HepG2 (cell line): ENCODE measurements around the gene DYSF. TPM values are rescaled to one million over a fixed set of nuclear protein-coding genes. Genes with fewer than 3 reads are reported as not detected.

Experiments used
- ATAC-seq: fragments of 200-7000 bp; cut with Tn5 transposase; 3 replicates; pipeline ENCODE4 v1.9.1; 2020; ENCODE audit warnings: mild to moderate bottlenecking, moderate library complexity
- BruUV-seq: library from RNA; stranded (reverse); fragments of 400-500 nt; replicated peaks from 2 replicates; lab custom pipeline; 2021; lab: Mats Ljungman, UMichigan
- CTCF ChIA-PET: fragments of 300-600 bp; formaldehyde crosslinking; extraction: SDS; loops from one replicate; lab custom pipeline; 2021; ENCODE audit warnings: low total read pairs, inconsistent platforms, low intra/inter-chr PET ratio; lab: Yijun Ruan, JAX
- POLR2A ChIA-PET: fragments of 350-600 bp; sonication (Branson Sonifier 250); formaldehyde crosslinking; loops from one replicate; lab custom pipeline; 2020; ENCODE audit warnings: antibody characterized with exemption, inconsistent platforms; lab: Yijun Ruan, JAX
- DNase-seq: peaks from one replicate; pipeline ENCODE4 v3.0.0-alpha.2; 2015; ENCODE audit warnings: low spot score
- FAIRE-seq: peaks from 3 replicates; lab custom pipeline; 2011; peaks lifted over from hg19 to GRCh38; lab: Jason Lieb, UNC
- H2AFZ ChIP-seq: one replicate; pipeline ENCODE4 v1.6.1; 2011; ENCODE audit warnings: low read length, inconsistent platforms
- H3K27ac ChIP-seq: fragments of 300-600 bp; 3 replicates; pipeline ENCODE4 v1.8.0; 2011; ENCODE audit warnings: mixed run types, mild to moderate bottlenecking, mixed read lengths, low read length, inconsistent platforms; ENCODE audit not compliant: insufficient read depth; ENCODE audit errors: extremely low read length
- H3K27me3 ChIP-seq, 2 experiments: fragments of 200-600 bp in 1 of 2; 2 replicates in 1 of 2; 3 replicates in 1 of 2; pipeline versions ENCODE4 v1.6.0 to v1.8.0; 2011; ENCODE audit warnings: low read length in 2 of 2, mild to moderate bottlenecking in 2 of 2, moderate library complexity in 2 of 2, inconsistent platforms in 1 of 2; ENCODE audit not compliant: insufficient read depth in 2 of 2, control insufficient read depth in 1 of 2
- H3K36me3 ChIP-seq, 2 experiments: fragments of 200-600 bp in 1 of 2; replicated peaks in 1 of 2; 2 replicates in 1 of 2; 3 replicates in 1 of 2; pipeline versions ENCODE4 v1.5.1 to v1.8.0; 2011; ENCODE audit warnings: low read length in 2 of 2, inconsistent platforms in 1 of 2; ENCODE audit not compliant: insufficient read depth in 2 of 2, control insufficient read depth in 1 of 2
- H3K4me1 ChIP-seq: 2 replicates; pipeline ENCODE4 v1.5.1; 2012; ENCODE audit warnings: low read length, inconsistent platforms; ENCODE audit not compliant: insufficient read depth
- H3K4me2 ChIP-seq: 2 replicates; pipeline ENCODE4 v1.6.0; 2011; ENCODE audit warnings: low read depth, low read length, inconsistent platforms
- H3K4me3 ChIP-seq, 3 experiments: fragments of 200-600 bp in 1 of 3; sonication (generic), shearing (Covaris generic) in 1 of 3; replicated peaks in 1 of 3; 2 replicates each; pipeline ENCODE4 v1.5.1; 2011 to 2016; ENCODE audit warnings: low read length in 3 of 3, inconsistent platforms in 2 of 3, low read depth in 2 of 3, mild to moderate bottlenecking in 2 of 3, control low read depth in 1 of 3, mixed read lengths in 1 of 3; ENCODE audit not compliant: insufficient read depth in 1 of 3
- H3K79me2 ChIP-seq: one replicate; pipeline ENCODE4 v1.6.1; 2011; ENCODE audit warnings: low read length, inconsistent platforms; ENCODE audit not compliant: insufficient read depth
- H3K9ac ChIP-seq: 2 replicates; pipeline ENCODE4 v1.6.0; 2011; ENCODE audit warnings: mild to moderate bottlenecking, low read depth, low read length, inconsistent platforms; ENCODE audit not compliant: insufficient read depth
- H3K9me3 ChIP-seq: 2 replicates; pipeline ENCODE4 v1.5.1; 2012; ENCODE audit warnings: mild to moderate bottlenecking, low read length
- H4K20me1 ChIP-seq: 2 replicates; pipeline ENCODE4 v1.6.0; 2011; ENCODE audit warnings: inconsistent platforms, mild to moderate bottlenecking, low read length, moderate library complexity; ENCODE audit not compliant: insufficient read depth
- CEBPB ChIP-seq: IDR thresholded peaks from 2 replicates; pipeline ENCODE4 v1.6.1; 2011; ENCODE audit warnings: low read depth, low read length, improper control_type of control experiment, borderline replicate concordance
- GPN1 ChIP-seq: sonication (generic); formaldehyde crosslinking; IDR thresholded peaks from 2 replicates; pipeline ENCODE4 v1.5.1; 2020; ENCODE audit warnings: missing genetic modification reagents, borderline replicate concordance
- KAT2B ChIP-seq: fragments of 150-350 bp; IDR thresholded peaks from 2 replicates; pipeline ENCODE4 v1.6.1; 2014; ENCODE audit warnings: low read depth, low read length, borderline replicate concordance
- KDM3A ChIP-seq: IDR thresholded peaks from 2 replicates; pipeline ENCODE4 v1.6.1; 2018; ENCODE audit warnings: low read depth, missing compliant biosample characterization
- KLF15 ChIP-seq: sonication (generic); formaldehyde crosslinking; IDR thresholded peaks from 2 replicates; pipeline ENCODE4 v1.8.1; 2023; ENCODE audit warnings: borderline replicate concordance, mild to moderate bottlenecking, inconsistent platforms, missing genetic modification reagents, mixed read lengths
- NPAS2 ChIP-seq: sonication (generic); formaldehyde crosslinking; IDR thresholded peaks from 2 replicates; pipeline ENCODE4 v1.8.0; 2022; ENCODE audit warnings: mild to moderate bottlenecking, missing genetic modification reagents, borderline replicate concordance
- NR2F1 ChIP-seq, 2 experiments: fragments of 450-650 bp in 1 of 2; formaldehyde crosslinking in 1 of 2; IDR thresholded peaks; 2 replicates each; pipeline versions ENCODE4 v1.5.0 to v1.6.1; 2016 to 2020; ENCODE audit warnings: mild to moderate bottlenecking in 1 of 2, missing compliant biosample characterization in 1 of 2, missing genetic modification reagents in 1 of 2, moderate library complexity in 1 of 2
- SAFB2 ChIP-seq: sonication (generic); formaldehyde crosslinking; IDR thresholded peaks from 2 replicates; pipeline ENCODE4 v1.5.1; 2020; ENCODE audit warnings: missing genetic modification reagents, low read depth, mild to moderate bottlenecking, borderline replicate concordance
- SIN3A ChIP-seq: IDR thresholded peaks from 2 replicates; pipeline ENCODE4 v1.6.1; 2011; ENCODE audit warnings: low read depth, mild to moderate bottlenecking, control low read depth, low read length, borderline replicate concordance
- SP5 ChIP-seq: IDR thresholded peaks from 2 replicates; pipeline ENCODE4 v1.6.1; 2016; ENCODE audit warnings: low read depth, borderline replicate concordance
- STAT5B ChIP-seq: sonication (generic); formaldehyde crosslinking; IDR thresholded peaks from 2 replicates; pipeline ENCODE4 v1.4.0; 2020; ENCODE audit warnings: missing genetic modification reagents
- ZNF460 ChIP-seq: sonication (generic); formaldehyde crosslinking; IDR thresholded peaks from 2 replicates; pipeline ENCODE4 v1.5.1; 2020; ENCODE audit warnings: missing genetic modification reagents, mild to moderate bottlenecking, borderline replicate concordance
- WGBS: methylation state at CpG from one replicate; pipeline ENCODE4 v1.1.6; 2017; ENCODE audit warnings: low lambda C conversion rate; 5-methylcytosine and 5-hydroxymethylcytosine counted together
- in situ Hi-C: cut with HindIII; loops from 2 replicates; pipeline ENCODE4 v1.10.0; 2017; ENCODE audit warnings: low pct_unique_long_range_greater_than_20kb; ENCODE audit not compliant: extremely low pct_ligation_motif_present
- intact Hi-C: fragments of 100-400 bp; cut with micrococcal nuclease; formaldehyde crosslinking; loops from one replicate; pipeline ENCODE4 v1.10.0; 2022; ENCODE audit not compliant: unreplicated experiment
- polyA plus RNA-seq, 8 experiments: library from polyadenylated mRNA; depleted of rRNA in 3 of 8; stranded (reverse) in 7 of 8; unstranded in 1 of 8; fragments of >200 nt; fragmentation: Illumina TruSeq in 4 of 8; extraction: Trizol in 4 of 8; gene quantifications; 2 replicates each; pipeline versions ENCODE4 v1.2.1 to v1.2.3, GENCODE V29; 2011 to 2016; ENCODE audit warnings: low read depth in 4 of 8, missing spikeins in 1 of 8, mixed read lengths in 1 of 8; ENCODE audit not compliant: insufficient read depth in 1 of 8
- total RNA-seq, 5 experiments: library from RNA; depleted of rRNA; stranded (reverse); fragments of >200 nt; fragmentation: Illumina TruSeq; extraction: Trizol; gene quantifications; 2 replicates each; pipeline ENCODE4 v1.2.3, GENCODE V29; 2016; ENCODE audit warnings: low read depth in 1 of 5
- TF ChIP-seq, protein P1 (sequence below): sonication (generic); formaldehyde crosslinking; IDR thresholded peaks from 2 replicates; pipeline ENCODE4 v1.4.0; 2020; ENCODE audit warnings: mild to moderate bottlenecking, missing genetic modification reagents
- TF ChIP-seq, protein P2 (sequence below): sonication (generic); formaldehyde crosslinking; IDR thresholded peaks from 2 replicates; pipeline ENCODE4 v1.4.0; 2020; ENCODE audit warnings: missing genetic modification reagents, borderline replicate concordance

The DYSF gene
- total and polyA plus RNA-seq, 2 of the 13 experiments (the other 11 are each of a cell fraction or from before 2014, with no cell fraction given): 0.15 to 2.4 TPM

DNA sequence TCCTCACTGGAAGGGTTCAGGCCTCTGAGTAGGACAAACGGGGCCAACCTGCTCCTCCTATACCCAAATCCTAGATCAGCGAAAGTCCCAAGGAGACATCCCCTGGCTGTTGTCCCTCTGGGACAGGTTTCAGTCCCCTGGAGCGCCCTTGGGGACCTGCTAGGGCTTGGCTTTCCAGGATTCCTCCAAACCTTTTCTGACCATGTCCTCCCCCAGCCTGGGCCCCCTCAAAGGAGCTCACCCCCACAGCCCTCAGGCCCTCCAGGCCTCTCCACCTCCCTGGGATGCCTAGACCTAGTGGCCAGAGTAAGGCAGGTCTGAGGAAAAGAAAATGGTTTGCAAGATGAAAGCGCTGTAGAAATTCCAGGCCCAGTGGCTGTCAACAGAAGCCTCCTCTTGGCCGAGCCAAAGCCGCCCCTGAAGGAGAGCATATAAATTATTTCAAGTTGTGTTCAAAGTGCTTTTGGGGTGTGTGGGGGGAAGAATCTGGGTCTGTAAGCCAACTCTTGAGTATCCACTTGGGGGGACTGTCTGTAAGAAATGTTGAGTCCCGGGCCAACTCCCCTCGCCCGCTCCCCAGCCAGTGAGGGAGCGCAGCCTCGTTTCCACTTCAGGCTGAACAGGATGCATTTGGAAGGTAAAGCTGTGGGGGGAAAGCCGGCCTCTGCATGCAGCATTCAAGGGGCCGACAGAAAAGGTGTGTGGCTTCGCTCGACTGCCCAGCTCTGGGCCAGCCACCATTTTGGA lies 158.6 kb downstream of the DYSF start:
- TF ChIP-seq, protein P1, sequence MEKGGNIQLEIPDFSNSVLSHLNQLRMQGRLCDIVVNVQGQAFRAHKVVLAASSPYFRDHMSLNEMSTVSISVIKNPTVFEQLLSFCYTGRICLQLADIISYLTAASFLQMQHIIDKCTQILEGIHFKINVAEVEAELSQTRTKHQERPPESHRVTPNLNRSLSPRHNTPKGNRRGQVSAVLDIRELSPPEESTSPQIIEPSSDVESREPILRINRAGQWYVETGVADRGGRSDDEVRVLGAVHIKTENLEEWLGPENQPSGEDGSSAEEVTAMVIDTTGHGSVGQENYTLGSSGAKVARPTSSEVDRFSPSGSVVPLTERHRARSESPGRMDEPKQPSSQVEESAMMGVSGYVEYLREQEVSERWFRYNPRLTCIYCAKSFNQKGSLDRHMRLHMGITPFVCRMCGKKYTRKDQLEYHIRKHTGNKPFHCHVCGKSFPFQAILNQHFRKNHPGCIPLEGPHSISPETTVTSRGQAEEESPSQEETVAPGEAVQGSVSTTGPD (CRISPR knock-in tag): no peak
- no peak for TF ChIP-seq SIN3A
- TF ChIP-seq GPN1 (CRISPR knock-in tag): no peak
- TF ChIP-seq KLF15 (CRISPR knock-in tag): no peak
- TF ChIP-seq SP5 (CRISPR knock-in tag): no peak
- no peak for TF ChIP-seq STAT5B (CRISPR knock-in tag)
- TF ChIP-seq, protein P2, sequence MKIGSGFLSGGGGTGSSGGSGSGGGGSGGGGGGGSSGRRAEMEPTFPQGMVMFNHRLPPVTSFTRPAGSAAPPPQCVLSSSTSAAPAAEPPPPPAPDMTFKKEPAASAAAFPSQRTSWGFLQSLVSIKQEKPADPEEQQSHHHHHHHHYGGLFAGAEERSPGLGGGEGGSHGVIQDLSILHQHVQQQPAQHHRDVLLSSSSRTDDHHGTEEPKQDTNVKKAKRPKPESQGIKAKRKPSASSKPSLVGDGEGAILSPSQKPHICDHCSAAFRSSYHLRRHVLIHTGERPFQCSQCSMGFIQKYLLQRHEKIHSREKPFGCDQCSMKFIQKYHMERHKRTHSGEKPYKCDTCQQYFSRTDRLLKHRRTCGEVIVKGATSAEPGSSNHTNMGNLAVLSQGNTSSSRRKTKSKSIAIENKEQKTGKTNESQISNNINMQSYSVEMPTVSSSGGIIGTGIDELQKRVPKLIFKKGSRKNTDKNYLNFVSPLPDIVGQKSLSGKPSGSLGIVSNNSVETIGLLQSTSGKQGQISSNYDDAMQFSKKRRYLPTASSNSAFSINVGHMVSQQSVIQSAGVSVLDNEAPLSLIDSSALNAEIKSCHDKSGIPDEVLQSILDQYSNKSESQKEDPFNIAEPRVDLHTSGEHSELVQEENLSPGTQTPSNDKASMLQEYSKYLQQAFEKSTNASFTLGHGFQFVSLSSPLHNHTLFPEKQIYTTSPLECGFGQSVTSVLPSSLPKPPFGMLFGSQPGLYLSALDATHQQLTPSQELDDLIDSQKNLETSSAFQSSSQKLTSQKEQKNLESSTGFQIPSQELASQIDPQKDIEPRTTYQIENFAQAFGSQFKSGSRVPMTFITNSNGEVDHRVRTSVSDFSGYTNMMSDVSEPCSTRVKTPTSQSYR (CRISPR knock-in tag): no peak
- no peak for TF ChIP-seq ZNF460 (CRISPR knock-in tag)
- TF ChIP-seq NR2F1 (CRISPR knock-in tag; IDR thresholded peaks at IDR 0.05): no peak
- TF ChIP-seq CEBPB: no peak
- TF ChIP-seq SAFB2: no peak
- no peak for TF ChIP-seq NPAS2
- TF ChIP-seq KAT2B: no peak
- no peak for TF ChIP-seq KDM3A (CRISPR knock-in tag)
- Histone ChIP-seq H3K79me2 (no peaks in the 10 kb centered on the region), H3K4me3 (no peak overlapping the region), H3K4me1 (peaks cover 20% of the 10 kb centered on the region), H3K27me3 (no peaks in the 10 kb centered on the region), H3K9me3 (no peaks in the 10 kb centered on the region), H3K36me3 (no peaks in the 10 kb centered on the region), H3K27ac (no peak overlapping the region), H3K4me2 (no peak overlapping the region), H4K20me1 (no peaks in the 10 kb centered on the region), H2AFZ (no peak overlapping the region), H3K9ac (no peak overlapping the region)
- CTCF ChIA-PET: no interaction called here
- FAIRE-seq (no peak), DNase-seq (no peak), ATAC-seq (no peak)
- POLR2A ChIA-PET: no interaction called here
- intact Hi-C loops: no loop called here
- no TSS peak for BruUV-seq
- WGBS: 84% methylated on average over 14 of the region's 15 CpGs
- in situ Hi-C loops: no loop called here
